Stimulated activated CD4-positive, alpha-beta T cell treated with anti-CD3 and anti-CD28 coated beads, Interleukin-1b, Interleukin-23, amount 100 ng/mL, for 24 hours (primary cell): ENCODE results near the gene GJB3.
"Not testable (repeated sequence)": the region's sequence is repeated elsewhere in the genome, so short reads cannot be mapped to it uniquely, and the experiment has no call there.

Experiments
- DNase-seq, 4 experiments: peaks; one replicate each; pipeline ENCODE4 v3.0.0-alpha.2; 2020; ENCODE audit warnings: low read depth in 4 of 4, low spot score in 1 of 4

GJB3 gene

GRCh38 chr1:34785231-34785874 lies 4.3 kb downstream of the GJB3 start:
- DNase-seq, result no peak

- DNase-seq, result no peak
These were observed 5.0 kb downstream of the GJB3 start for GRCh38 chr1:34785875-34786470.

GRCh38 chr1:34786521-34787325 lies 5.7 kb downstream of the GJB3 start:
- peak; percentile 33 to 53 (median 46) for DNase-seq

- DNase-seq, result no peak
These were observed 6.7 kb downstream of the GJB3 start for GRCh38 chr1:34787461-34788420.

- DNase-seq, result no peak
These were observed 10.0 kb downstream of the GJB3 start for GRCh38 chr1:34790985-34791384.

GRCh38 chr1:34792424-34792823 lies 11.4 kb downstream of the GJB3 start:
- DNase-seq, result no peak

GRCh38 chr1:34792868-34793727 lies 12.1 kb downstream of the GJB3 start, which contains the start of gene GJA4:
GJA4 (plus strand) TSS chr1:34792999; CDS start chr1:34794214, 1,215 bp downstream.
- DNase-seq, result no peak

GRCh38 chr1:34794001-34794789 lies 13.2 kb downstream of the GJB3 start:
- no peak for DNase-seq

GRCh38 chr1:34794790-34795180 lies 13.8 kb downstream of the GJB3 start:
- DNase-seq, result no peak

GRCh38 chr1:34795916-34796315 lies 14.9 kb downstream of the GJB3 start:
- no peak for DNase-seq

- DNase-seq, result no peak
These were observed 16.0 kb downstream of the GJB3 start for GRCh38 chr1:34796990-34797389.

GRCh38 chr1:34800214-34800613 lies 19.2 kb downstream of the GJB3 start:
- DNase-seq, result no peak

GRCh38 chr1:34803770-34804169 lies 22.8 kb downstream of the GJB3 start:
- no peak for DNase-seq

- DNase-seq, result no peak
These were observed 25.4 kb downstream of the GJB3 start for GRCh38 chr1:34806396-34806795.

- no peak for DNase-seq
These were observed 27.2 kb downstream of the GJB3 start for GRCh38 chr1:34808051-34808810.

GRCh38 chr1:34810781-34811180 lies 29.8 kb downstream of the GJB3 start:
- DNase-seq, result not testable (repeated sequence)

GRCh38 chr1:34816332-34816731 lies 35.3 kb downstream of the GJB3 start:
- no peak for DNase-seq

GRCh38 chr1:34816778-34817177 lies 35.8 kb downstream of the GJB3 start:
- DNase-seq, result no peak

GRCh38 chr1:34818862-34819261 lies 37.8 kb downstream of the GJB3 start:
- not testable (repeated sequence) for DNase-seq
